Body of pancreas (tissue), 4 donors: ENCODE results near the gene KIAA0930.

Source experiments
- CTCF ChIP-seq, 7 experiments: fragments of 450-650 bp in 4 of 7; fragments of 200-600 bp in 3 of 7; sonication (generic) in 3 of 7; IDR thresholded peaks; one replicate each; pipeline ENCODE4 v1.5.1; 2016 to 2019; ENCODE audit warnings: antibody characterized with exemption in 7 of 7
- POLR2A ChIP-seq, 3 donors: fragments of 450-650 bp; IDR thresholded peaks; one replicate each; pipeline ENCODE4 v1.6.1; 2016; ENCODE audit warnings: antibody characterized with exemption in 3 of 3, mild to moderate bottlenecking in 2 of 3

DNA sequence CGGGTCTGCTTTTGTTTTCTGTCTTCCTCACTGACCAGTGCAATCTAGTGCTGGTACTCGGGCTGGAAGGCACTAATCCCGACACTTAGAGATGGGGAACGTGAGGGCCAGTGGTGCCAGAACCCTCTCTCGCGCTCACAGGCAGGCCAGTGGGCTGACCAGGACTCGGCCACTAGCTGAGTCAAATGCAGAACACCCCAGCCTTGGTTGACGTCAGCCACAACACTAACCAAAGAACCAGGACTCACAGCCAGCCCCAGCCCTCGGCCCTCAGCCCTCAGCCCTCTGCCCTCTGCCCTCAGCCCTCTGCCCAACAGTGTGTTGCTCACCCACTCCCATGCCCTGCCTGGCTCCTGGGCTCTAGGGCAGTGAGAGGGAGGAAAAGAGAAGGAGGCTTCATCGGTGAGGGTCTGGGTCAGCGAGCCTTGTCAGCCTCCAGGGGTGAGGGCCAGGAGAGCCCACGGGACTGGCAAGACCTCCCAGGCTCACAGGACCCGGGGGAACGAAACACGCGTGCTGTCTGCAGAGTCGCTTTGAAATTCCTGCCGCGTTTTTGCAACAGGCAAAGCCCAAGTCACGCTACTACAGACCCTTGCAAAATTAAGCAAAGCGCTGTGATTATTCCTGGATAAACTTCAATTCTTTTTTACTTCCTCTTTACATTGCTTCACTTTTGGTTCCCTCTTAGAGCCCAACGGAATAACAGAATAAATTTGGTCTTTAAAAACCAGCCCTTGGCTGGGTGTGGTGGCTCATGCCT, 27.5 kb downstream of the KIAA0930 start:
- TF ChIP-seq CTCF (IDR thresholded peaks at IDR 0.05), result no peak
- no peak for TF ChIP-seq POLR2A (IDR thresholded peaks at IDR 0.05)
